Keratinocyte (primary cell): ENCODE results near the gene TIFAB. TPM values are rescaled to one million over a fixed set of nuclear protein-coding genes. Genes with fewer than 3 reads are reported as not detected.

Experiments used
- DNase-seq: peaks from one replicate; pipeline ENCODE4 v3.0.0-alpha.2; 2011; ENCODE audit warnings: low read depth, missing footprints, low spot score
- FAIRE-seq: peaks from 2 replicates; lab custom pipeline; 2011; peaks lifted over from hg19 to GRCh38; lab: Jason Lieb, UNC
- H2AFZ ChIP-seq: 2 replicates; pipeline ENCODE4 v1.6.0; 2012; ENCODE audit warnings: low read length, control low read depth, inconsistent platforms; ENCODE audit not compliant: control insufficient read depth
- H3K27ac ChIP-seq: 2 replicates; pipeline ENCODE4 v1.5.1; 2011; ENCODE audit warnings: low read length; ENCODE audit not compliant: control insufficient read depth, insufficient read depth
- H3K27me3 ChIP-seq: 3 replicates; pipeline ENCODE4 v1.6.0; 2011; ENCODE audit warnings: low read length; ENCODE audit not compliant: control insufficient read depth, insufficient read depth; ENCODE audit errors: extremely low read depth
- H3K36me3 ChIP-seq, 2 experiments: 2 replicates in 1 of 2; 3 replicates in 1 of 2; pipeline ENCODE4 v1.5.1; 2011; ENCODE audit warnings: low read length in 2 of 2, mild to moderate bottlenecking in 1 of 2; ENCODE audit not compliant: control insufficient read depth in 2 of 2, insufficient read depth in 2 of 2; ENCODE audit errors: extremely low read depth in 1 of 2
- H3K4me1 ChIP-seq: 3 replicates; pipeline ENCODE4 v1.5.1; 2011; ENCODE audit warnings: low read length; ENCODE audit not compliant: control insufficient read depth, insufficient read depth; ENCODE audit errors: extremely low read depth
- H3K4me2 ChIP-seq: 3 replicates; pipeline ENCODE4 v1.6.0; 2011; ENCODE audit warnings: low read depth, low read length; ENCODE audit not compliant: control insufficient read depth, insufficient read depth; ENCODE audit errors: extremely low read depth
- H3K4me3 ChIP-seq, 3 experiments: fragments of 200-600 bp in 1 of 3; sonication (generic) in 1 of 3; 2 replicates in 2 of 3; 3 replicates in 1 of 3; pipeline ENCODE4 v1.5.1; 2011 to 2016; ENCODE audit warnings: low read length in 3 of 3, mild to moderate bottlenecking in 3 of 3, control low read depth in 2 of 3, inconsistent platforms in 1 of 3, low read depth in 1 of 3, mixed read lengths in 1 of 3, mixed run types in 1 of 3, moderate library complexity in 1 of 3; ENCODE audit not compliant: control insufficient read depth in 2 of 3, insufficient read depth in 2 of 3; ENCODE audit errors: extremely low read depth in 1 of 3
- H3K79me2 ChIP-seq: 2 replicates; pipeline ENCODE4 v1.6.0; 2012; ENCODE audit warnings: low read length; ENCODE audit not compliant: control insufficient read depth, insufficient read depth
- H3K9ac ChIP-seq: 3 replicates; pipeline ENCODE4 v1.6.0; 2011; ENCODE audit warnings: low read length; ENCODE audit not compliant: control insufficient read depth, insufficient read depth; ENCODE audit errors: extremely low read depth
- H3K9me1 ChIP-seq: 3 replicates; pipeline ENCODE4 v1.6.0; 2011; ENCODE audit warnings: low read length; ENCODE audit not compliant: control insufficient read depth, insufficient read depth; ENCODE audit errors: extremely low read depth
- H3K9me3 ChIP-seq: 2 replicates; pipeline ENCODE4 v1.5.1; 2012; ENCODE audit warnings: low read depth, low read length; ENCODE audit not compliant: control insufficient read depth
- H4K20me1 ChIP-seq: 3 replicates; pipeline ENCODE4 v1.6.0; 2011; ENCODE audit warnings: low read length; ENCODE audit not compliant: control insufficient read depth, insufficient read depth; ENCODE audit errors: extremely low read depth
- EZH2 ChIP-seq: IDR thresholded peaks from one replicate; pipeline ENCODE4 v1.6.1; 2012; ENCODE audit warnings: inconsistent platforms, mild to moderate bottlenecking, low read length, moderate library complexity
- dilution Hi-C: fragments of 300-500 bp; cut with MboI; formaldehyde crosslinking; loops from one replicate; pipeline ENCODE4 v1.7.0; 2020; ENCODE audit warnings: low sequenced_read_pairs; ENCODE audit not compliant: extremely low pct_ligation_motif_present
- polyA plus RNA-seq, 5 experiments: library from polyadenylated mRNA; depleted of rRNA in 3 of 5; stranded (reverse) in 3 of 5; stranded (forward) in 1 of 5; unstranded in 1 of 5; fragments of >200 nt; gene quantifications; 1 replicate in 1 of 5; 2 replicates in 3 of 5; 3 replicates in 1 of 5; pipeline versions ENCODE4 v1.2.1 to v1.2.3, GENCODE V29; 2011 to 2012; ENCODE audit warnings: missing spikeins in 2 of 5, low read depth in 1 of 5, low replicate concordance in 1 of 5
- TF ChIP-seq, protein P1 (sequence below), 3 experiments: IDR thresholded peaks in 1 of 3; conservative IDR thresholded peaks in 1 of 3; optimal IDR thresholded peaks in 1 of 3; 2 replicates in 2 of 3; 3 replicates in 1 of 3; pipeline versions ENCODE3 to v1.5.1; 2011; ENCODE audit warnings: low read length in 3 of 3, mild to moderate bottlenecking in 3 of 3, moderate library complexity in 2 of 3, control low read depth in 1 of 3, inconsistent platforms in 1 of 3; ENCODE audit not compliant: insufficient read depth in 2 of 3; ENCODE audit errors: extremely low read depth in 1 of 3

TIFAB gene
- polyA plus RNA-seq, 1 donor (not counting 4 experiments of a cell fraction or from before 2014, with no cell fraction given) = not detected

DNA sequence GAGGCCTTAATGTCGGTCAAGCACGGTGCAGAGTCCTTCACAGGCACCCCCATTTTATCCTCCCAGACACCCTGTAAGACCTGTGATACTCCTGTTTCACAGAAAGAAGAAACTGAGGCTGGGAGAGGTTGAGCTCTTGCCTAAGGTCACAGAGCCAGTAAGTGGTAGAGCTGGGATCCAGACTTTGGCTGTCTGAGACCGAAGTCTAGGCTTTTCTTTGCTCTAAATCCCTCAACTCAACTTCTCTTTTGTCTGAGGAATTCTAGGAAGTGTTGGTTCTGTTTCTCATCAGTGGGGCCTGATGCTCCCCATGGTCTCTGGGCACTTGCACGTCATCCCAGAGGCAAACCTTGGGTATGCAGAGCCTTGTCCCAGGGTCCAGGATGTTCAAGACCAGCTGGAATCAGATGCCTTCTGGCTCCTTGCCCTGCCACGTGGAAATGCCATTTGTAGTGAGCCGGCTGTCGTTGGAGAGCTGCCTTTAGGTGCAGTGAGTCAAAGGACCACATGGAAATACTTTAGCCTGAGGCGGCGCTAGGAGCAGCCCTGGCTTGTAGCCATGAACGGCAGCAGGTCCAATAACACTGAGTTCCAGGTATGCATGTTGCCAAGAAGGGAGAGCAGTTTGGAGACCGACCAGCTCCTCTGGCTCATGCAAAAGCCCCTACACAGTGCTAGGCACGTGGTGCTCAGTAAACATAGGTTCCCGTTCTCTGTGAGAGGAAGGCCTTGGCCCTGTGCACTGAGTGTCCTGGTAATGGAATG is 14.2 kb downstream of the TIFAB start:
- no peak overlapping the region for H3K9ac ChIP-seq
- no peak for FAIRE-seq
- dilution Hi-C loops = no loop called here

DNA sequence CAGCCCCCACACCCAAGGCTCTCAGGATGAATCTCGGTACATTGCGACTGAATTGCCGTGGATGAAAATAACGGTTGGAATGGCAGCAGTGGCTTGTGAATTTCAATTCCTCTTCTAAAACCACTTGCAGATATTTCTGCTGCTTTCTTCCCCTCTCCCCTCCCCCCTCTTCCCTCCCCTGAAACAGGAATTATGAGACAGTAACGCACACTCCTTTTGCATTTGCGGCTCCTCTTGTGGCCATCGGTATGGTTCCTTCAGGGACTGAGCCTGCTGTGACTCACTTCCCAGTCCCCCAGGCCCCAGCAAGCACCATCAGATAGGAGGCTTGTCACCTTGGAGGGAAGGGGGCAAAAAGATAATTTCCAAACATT is 14.7 kb downstream of the TIFAB start:
- Histone ChIP-seq H3K4me1 (peaks cover 4% of the 10 kb centered on the region), H3K9me1 (no peaks in the 10 kb centered on the region), H3K27me3 (peaks cover 25% of the 10 kb centered on the region), H4K20me1 (no peaks in the 10 kb centered on the region), H3K79me2 (no peaks in the 10 kb centered on the region), H3K9ac (no peak overlapping the region), H3K36me3 (no peaks in the 10 kb centered on the region), H3K4me2 (no peak overlapping the region), H3K4me3 (no peak overlapping the region), H2AFZ (no peak overlapping the region), H3K27ac (no peak overlapping the region), H3K9me3 (no peaks in the 10 kb centered on the region)
- no peak for FAIRE-seq
- no peak for DNase-seq
- dilution Hi-C loops = no loop called here
- TF ChIP-seq EZH2 = no peak
- TF ChIP-seq, protein P1, sequence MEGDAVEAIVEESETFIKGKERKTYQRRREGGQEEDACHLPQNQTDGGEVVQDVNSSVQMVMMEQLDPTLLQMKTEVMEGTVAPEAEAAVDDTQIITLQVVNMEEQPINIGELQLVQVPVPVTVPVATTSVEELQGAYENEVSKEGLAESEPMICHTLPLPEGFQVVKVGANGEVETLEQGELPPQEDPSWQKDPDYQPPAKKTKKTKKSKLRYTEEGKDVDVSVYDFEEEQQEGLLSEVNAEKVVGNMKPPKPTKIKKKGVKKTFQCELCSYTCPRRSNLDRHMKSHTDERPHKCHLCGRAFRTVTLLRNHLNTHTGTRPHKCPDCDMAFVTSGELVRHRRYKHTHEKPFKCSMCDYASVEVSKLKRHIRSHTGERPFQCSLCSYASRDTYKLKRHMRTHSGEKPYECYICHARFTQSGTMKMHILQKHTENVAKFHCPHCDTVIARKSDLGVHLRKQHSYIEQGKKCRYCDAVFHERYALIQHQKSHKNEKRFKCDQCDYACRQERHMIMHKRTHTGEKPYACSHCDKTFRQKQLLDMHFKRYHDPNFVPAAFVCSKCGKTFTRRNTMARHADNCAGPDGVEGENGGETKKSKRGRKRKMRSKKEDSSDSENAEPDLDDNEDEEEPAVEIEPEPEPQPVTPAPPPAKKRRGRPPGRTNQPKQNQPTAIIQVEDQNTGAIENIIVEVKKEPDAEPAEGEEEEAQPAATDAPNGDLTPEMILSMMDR (optimal IDR thresholded peaks at IDR 0.05 in 1 of 3, IDR thresholded peaks at IDR 0.05 in 1 of 3, conservative IDR thresholded peaks at IDR 0.05 in 1 of 3; ENCODE audit: extremely low read depth in 1 of 3, insufficient read depth in 2 of 3, low read length in 3 of 3) = no peak

More for the DNA sequence above, 14.2 kb downstream of the TIFAB start:
- Histone ChIP-seq H3K4me3 (no peak overlapping the region), H3K27ac (no peak overlapping the region), H3K36me3 (no peaks in the 10 kb centered on the region), H2AFZ (no peak overlapping the region), H3K27me3 (peaks cover 25% of the 10 kb centered on the region), H3K9me3 (no peaks in the 10 kb centered on the region), H3K4me1 (peaks cover 4% of the 10 kb centered on the region), H3K79me2 (no peaks in the 10 kb centered on the region), H3K9me1 (no peaks in the 10 kb centered on the region), H4K20me1 (no peaks in the 10 kb centered on the region), H3K4me2 (no peak overlapping the region)
- TF ChIP-seq EZH2 = no peak
- TF ChIP-seq, protein P1 (optimal IDR thresholded peaks at IDR 0.05 in 1 of 3, IDR thresholded peaks at IDR 0.05 in 1 of 3, conservative IDR thresholded peaks at IDR 0.05 in 1 of 3; ENCODE audit: extremely low read depth in 1 of 3, insufficient read depth in 2 of 3, low read length in 3 of 3) = no peak
- no peak for DNase-seq
